Ammon's horn (tissue), 1 donor: Measurements from ENCODE around the gene LBHD2.
"Not testable (repeated sequence)": the region's sequence is repeated elsewhere in the genome, so short reads cannot be mapped to it uniquely, and the experiment has no call there.

Source experiments
- DNase-seq: peaks from one replicate; pipeline ENCODE4 v3.0.0-alpha.2; 2016; ENCODE audit warnings: low spot score

The LBHD2 gene

DNA sequence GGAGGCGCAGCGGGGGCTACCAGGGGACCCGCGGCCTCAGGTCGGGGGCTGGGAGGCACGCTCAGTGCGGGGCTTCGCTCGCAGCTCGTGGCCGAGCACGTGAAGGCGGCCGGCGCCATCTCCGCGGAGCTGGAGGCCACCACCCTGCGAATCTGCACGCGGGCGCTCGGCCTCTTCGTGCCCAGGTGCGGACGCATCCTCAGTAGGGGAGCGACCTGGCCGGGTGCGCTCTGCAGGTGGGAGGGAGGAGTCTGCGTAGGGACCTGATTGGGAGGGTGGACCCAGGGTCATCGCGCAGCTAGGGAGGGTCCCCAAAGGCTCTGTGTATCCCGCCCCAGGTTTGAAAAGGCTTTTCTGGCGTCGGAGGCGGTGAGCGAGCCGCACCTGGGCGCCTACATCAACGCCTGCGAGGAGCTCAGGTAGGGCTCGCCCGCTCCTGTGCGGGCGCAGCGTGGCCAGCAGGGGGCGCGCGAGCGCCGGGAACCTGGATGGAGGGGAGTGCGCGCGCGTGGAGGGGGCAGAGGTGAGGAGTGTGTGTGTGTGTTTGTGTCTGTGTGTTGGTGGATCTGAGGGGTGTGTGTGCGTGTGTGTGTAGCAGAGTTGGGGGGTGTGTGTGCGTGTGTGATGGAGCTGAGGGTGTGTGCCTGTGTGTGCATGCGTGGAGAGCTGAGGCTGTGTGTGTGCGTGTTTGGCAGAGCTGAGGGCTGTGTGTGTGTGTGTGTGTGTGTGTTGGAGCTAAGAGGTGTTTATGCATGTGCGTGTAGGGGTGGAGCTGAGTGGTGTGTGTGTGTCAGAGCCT, 20.8 kb downstream of the LBHD2 start:
- peak; percentile 49 for DNase-seq

DNA sequence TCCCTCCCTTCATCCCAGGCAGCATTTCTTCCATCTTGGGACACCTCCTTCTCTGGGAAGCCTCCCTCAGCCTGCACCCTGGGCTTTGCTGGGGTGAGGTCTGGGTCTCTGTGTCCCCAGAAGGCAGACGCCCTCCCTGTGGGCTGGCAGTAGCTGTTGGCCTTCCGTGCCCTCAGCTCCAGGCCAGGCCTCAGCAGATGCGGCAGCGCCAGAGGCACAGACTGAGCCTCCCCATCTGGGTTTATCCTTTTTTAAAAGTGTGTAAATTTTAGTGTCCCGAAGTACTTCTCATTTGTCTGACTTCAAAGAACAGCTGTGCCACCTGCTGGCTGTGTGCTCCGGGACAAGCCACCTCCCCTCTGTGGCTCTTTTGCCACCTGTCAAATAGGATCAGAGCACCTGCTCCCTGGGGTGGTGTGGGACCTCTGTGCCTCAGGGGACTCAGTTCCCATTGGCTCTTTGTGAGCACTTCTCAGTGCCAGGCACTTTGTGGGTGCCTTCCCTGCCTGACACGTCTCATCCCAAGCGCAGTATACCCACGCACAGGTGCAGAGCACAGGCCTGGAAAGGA, 21.7 kb downstream of the LBHD2 start:
- DNase-seq: no peak

- DNase-seq: no peak
Observed at GRCh38 chr14:103107455-103107854, 23.4 kb downstream of the LBHD2 start.

GRCh38 chr14:103107941-103108748, 24.1 kb downstream of the LBHD2 start:
- no peak for DNase-seq

DNA sequence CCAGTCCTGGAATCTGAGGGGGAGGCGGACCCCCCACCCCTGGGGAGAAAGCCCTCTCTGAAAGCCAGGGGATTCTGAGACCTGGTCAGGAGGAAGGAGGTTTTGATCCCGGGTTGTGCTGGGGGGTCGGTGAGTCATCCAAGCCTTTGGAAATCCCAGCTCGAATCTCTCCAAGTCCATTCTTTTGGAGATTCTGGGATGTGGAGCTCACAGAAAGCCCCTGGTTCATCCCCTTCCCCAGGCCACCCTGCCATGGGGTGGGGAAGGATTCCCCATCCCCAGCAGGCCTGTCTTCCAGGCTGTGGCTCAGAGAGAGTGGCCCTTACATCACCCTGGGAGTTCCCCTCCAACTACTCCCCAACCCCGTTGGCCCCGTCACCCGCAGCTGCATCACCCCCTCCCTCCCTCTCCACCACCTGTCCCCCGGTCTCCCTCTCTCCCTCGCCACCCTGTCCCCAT, 24.8 kb downstream of the LBHD2 start:
- no peak for DNase-seq

DNA sequence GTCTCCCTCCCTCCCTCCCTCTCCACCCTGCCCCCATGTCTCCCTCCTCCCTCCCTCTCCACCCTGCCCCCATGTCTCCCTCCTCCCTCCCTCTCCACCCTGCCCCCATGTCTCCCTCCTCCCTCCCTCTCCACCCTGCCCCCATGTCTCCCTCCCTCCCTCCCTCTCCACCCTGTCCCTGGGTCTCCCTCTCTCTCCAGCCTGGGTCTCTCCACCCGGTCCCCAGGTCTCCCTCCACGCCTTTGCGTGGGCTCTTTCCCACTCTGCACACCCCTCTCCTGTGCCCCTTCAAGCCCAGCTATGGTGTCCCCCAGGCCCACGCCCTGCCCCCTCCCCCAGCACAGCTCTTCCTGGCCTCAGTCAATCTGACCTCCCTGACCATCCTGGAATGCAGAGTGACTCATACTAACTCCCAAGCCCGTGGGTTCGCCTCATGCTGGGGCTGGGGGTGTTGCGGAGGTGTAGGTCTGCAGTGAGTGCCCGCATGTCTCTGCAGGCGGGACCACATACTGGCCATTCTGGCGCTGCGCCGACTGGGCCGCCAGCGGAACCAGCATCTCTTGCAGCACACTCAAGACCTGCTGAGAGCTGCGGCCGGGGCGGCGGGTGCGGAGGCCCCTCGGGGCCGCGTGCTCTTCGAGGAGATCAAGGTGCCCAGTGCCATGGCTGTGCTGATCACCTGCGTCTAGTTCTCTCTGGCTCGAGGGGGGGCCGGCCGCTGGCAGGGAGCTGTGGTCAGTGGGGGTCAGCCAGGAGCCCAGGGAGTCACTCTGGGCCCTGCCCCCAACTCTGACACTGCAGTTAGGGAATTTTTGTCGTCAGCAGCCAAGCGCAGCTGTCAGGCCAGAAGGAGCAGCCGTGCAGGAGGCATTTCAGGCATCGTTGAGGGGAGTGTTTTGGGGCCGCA, 25.8 kb downstream of the LBHD2 start:
- DNase-seq: no peak

DNA sequence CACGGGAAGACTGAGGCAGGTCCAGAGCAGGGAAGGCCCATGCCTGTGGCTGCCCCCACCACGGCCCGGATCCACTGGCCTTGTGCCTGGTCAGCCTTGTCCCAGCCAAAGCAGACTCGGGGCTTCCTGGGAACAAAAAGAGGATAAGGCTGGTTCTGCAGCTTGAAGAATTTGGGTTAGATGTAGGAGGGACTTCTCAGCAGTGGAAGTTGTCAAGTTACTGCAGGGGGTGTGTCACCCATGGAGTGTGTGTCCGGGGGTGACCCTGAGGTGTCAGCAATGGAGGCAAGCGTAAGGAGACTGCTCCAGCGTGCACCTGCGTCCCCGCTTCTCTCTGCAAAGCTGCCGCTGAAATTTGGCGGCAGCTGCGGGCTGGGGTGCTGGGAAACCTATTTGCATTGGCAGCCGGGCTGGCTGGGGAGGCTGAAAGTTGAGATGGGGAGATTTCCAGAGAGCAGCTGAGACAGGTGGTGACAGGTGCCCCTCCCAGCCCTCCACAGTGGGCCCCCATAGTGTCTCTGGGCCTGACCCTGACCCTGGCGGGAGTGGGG, 26.7 kb downstream of the LBHD2 start:
- DNase-seq: no peak

- no peak for DNase-seq
Observed at GRCh38 chr14:103111232-103111868, 27.3 kb downstream of the LBHD2 start.

DNA sequence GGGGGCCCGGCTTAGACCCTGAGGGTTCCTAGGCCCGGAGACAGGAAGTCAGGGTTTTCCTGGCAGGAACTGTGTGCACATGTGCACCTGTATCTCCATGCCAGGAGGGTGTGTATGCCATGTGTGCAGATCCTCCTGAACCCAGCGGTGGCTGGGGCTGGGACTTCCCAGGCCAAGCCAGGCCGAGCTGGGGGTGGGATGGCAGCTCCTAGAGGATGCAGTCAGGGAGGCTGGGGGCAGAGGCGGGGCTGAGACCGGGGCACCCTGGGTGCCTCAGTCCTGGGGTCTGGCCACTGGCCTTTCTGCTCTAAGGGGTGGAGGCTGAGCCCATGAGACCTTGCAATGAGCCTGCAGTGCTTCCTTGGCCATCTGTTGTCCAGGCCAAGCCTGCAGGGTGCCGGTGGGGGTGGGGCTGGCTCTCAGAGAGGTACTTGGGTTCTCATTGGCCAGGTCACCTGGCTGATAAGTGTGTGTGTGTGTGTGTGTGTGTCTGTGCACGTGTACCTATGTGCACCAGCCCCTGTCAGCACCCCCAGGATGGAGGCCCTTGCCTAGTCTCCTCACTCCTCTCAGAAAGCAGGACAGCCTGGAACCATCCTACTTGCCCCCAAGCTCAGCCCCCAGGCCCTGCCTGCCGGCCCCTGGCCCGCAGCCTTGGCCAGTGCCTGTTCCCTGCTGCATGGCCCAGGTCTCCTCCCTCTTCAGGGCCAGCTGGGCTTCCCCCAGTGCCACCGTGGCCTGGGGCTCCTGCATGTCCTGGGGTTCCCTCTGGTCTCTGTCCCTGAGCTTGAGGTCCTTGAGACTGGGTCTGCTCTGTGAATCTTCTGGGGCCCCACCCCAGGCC, 28.6 kb downstream of the LBHD2 start:
- DNase-seq: no peak

- DNase-seq: no peak
Observed at GRCh38 chr14:103113303-103113702, 29.3 kb downstream of the LBHD2 start.

DNA sequence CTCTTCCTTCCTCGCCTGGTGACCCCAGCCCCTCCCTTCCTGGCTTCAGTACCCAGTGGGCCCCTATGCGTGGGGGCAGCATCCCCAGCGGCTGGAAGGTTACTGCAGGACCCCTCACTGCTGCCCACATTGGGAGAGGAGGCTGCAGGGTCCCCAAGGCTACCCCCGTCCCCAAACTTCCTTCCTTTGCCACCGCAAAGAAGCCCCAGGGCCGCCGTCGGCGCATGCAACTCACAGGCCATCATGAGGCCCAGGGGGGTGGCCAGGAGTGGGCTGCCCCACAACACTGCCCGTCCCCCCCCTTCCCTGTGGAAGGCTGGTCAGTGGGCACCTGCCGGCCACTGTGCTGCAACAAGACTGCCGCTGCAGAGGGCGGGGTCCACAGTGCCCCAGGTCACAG, 29.8 kb downstream of the LBHD2 start:
- DNase-seq: no peak

GRCh38 chr14:103115086-103115679, 31.2 kb downstream of the LBHD2 start:
- DNase-seq: not testable (repeated sequence)

DNA sequence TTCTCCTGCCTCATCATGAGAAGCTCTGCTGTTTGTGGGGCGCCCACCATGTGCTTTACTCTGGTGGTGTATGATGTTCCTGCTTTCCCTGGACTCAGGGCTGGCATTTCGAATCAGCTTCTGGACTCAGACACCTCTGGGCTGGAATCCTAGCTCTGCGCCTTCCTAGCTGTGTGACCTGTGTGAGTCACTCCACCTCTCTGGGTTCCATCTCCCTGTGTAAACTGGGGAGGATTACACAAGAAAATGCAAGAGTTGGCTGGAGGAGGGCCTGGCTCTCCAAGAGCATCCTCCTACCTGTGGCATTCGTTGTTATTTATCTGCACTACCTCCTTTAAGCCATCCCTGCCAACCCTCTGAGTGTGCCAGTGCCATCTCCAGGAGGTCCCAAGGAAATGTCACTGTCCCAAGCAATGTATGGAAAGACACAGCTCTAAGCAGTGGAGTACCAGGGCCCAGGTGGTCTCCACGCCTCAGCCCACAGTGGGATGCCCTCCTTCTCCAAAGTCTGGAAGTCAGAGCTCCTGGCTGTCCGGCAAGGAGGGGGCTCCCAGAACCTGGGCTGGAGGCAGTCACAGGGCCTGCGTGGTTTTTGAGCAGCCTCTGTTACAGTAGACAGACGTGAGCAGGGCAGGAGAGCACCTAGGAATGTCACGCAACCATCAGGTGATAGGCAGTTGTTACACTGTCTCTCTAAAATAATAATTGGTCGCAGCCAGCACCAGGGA, 32.0 kb downstream of the LBHD2 start:
- no peak for DNase-seq

DNA sequence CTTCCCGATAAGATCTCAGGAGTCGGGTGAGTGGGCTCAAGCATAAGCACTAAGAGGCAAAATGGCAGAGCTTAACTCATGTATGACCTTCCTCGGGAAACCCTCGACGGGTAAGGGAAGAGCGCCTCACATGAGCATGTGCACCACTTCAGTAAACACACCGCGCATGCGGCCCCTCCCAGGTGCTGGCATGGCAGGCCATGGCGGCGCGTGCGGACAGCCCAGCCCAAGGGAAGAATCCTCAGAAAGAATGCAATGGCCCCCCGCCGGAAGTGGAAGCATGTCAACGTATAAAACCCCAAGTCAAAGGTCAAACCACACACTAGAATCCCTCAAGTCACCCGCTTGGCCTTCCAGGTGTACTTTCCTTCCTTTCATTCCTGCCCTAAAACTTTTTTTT, 32.6 kb downstream of the LBHD2 start:
- no peak for DNase-seq

DNA sequence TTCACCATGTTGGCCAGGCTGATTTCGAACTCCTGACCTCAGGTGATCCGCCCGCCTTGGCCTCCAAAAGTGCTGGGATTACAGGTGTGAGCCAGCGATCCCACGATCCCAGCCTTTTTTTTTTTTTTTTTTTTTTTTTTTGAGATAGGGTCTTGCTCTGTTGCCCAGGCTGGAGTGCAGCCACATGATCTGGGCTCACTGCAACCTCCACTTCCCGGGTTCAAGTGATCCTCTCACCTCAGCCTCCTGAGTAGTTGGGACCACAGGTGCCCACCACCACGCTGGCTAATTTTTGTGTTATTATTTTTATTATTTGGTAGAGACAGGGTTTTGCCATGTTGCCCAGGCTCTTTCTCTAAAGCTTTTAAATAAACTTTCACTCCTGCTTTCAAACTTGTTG, 33.5 kb downstream of the LBHD2 start:
- not testable (repeated sequence) for DNase-seq

DNA sequence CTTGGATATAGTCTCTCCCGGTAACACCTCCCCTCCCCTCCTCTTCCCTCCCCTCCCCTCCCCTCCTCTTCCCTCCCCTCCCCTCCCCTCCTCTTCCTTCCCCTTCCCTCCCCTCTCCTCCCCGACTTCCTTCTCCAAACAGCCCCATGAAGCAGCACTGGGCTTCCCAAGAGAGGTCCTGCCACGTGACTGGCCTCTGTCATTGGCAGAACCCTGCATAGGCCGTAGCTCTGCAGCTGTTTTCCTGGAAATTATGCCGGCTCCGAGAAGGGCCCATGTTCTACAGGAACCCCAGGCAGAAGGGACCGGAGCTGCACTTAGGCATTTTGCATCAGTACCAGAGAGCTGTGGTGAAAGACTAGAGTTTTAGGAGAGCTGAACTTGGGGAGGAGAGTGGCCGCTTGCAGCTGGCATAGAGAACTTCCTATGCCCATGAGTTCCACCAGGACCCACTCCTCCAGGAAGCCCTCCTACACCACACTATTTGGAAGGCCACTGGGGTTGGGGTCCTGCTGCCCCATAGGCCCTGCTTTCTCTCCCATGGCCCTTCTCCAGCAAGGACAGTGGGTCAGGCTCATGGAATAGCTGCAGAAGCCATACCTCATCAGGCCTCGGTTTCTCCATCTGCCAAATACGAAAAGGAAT, 34.1 kb downstream of the LBHD2 start:
- peak; percentile 66 for DNase-seq

DNA sequence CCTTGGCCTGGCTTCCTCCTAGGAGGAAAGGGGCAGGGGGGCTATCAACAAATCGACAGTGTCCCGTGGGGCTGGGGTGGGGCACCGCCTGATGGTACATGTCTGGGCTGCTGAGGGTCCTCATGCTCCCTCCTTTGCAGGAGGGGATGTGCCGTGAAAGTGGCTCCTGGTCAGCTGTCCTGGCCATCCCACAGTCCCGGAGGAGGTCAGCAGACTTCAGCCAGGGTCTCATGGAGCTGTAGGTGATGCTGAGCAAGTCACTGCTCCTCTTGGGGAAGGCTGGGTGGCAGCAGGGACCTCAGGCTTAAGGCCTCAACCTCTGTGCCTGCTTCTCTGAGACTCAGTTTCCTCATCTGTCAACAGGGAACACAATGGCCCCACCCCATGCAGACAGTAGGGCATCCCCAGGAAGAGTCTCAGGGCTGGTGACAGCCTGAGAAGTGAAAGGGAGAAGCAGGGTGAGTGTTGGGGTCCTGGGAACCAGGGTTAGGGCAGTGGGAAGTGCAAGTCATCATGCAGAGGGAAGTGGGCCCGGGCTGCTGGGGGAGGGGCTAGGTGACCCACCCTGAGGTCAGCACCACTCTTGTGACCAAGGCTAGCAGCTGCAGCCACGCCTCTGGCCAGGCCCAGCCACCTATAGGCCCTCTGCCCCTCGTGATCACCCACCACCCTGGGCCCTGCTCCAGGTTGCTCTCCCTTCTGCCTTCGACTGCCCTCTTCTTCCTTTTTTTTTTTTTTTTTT, 34.8 kb downstream of the LBHD2 start:
- DNase-seq: peak; percentile 76

DNA sequence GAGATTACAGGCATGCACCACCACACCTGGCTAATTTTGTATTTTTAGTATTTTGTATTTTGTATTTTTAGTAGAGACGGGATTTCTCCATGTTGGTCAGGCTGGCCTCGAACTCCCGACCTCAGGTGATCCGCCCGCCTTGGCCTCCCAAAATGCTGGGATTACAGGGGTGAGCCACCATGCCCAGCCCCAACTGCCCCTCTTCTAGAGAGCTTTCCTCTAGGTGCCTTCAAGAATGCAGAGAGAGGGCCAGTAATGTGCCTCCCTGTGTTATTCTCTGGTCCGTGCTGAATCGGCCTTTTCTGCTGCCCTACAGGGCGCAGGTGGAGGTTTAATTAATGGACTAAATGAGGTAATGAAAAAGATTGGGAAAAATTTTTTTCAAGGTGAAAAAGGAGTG, 35.5 kb downstream of the LBHD2 start:
- DNase-seq: not testable (repeated sequence)
